IPS DF 6.9 (cell line): ENCODE measurements around the gene MSH2.

Source experiments
- DNase-seq: peaks from one replicate; pipeline ENCODE4 v3.0.0-alpha.2; 2013; ENCODE audit warnings: low read depth, low spot score
- H3K27ac ChIP-seq: one replicate; pipeline ENCODE4 v1.5.1; 2013; ENCODE audit warnings: low read length, control low read depth
- H3K27me3 ChIP-seq: 2 replicates; pipeline ENCODE4 v1.6.1; 2013; ENCODE audit warnings: mild to moderate bottlenecking, low read length; ENCODE audit not compliant: control insufficient read depth, insufficient read depth
- H3K36me3 ChIP-seq: 2 replicates; pipeline ENCODE4 v1.6.1; 2013; ENCODE audit warnings: low read length; ENCODE audit not compliant: control insufficient read depth, insufficient read depth
- H3K4me1 ChIP-seq: 2 replicates; pipeline ENCODE4 v1.6.1; 2013; ENCODE audit warnings: low read length; ENCODE audit not compliant: control insufficient read depth, insufficient read depth
- H3K4me3 ChIP-seq: 2 replicates; pipeline ENCODE4 v1.5.1; 2013; ENCODE audit warnings: mild to moderate bottlenecking, low read length
- H3K9me3 ChIP-seq: 2 replicates; pipeline ENCODE4 v1.6.1; 2013; ENCODE audit warnings: low read length, inconsistent platforms; ENCODE audit not compliant: control insufficient read depth, insufficient read depth
- WGBS: extraction: QIAGEN DNeasy Blood & Tissue Kit; methylation state at CpG from one replicate; pipeline ENCODE4 v1.1.7; 2013; ENCODE audit warnings: mixed read lengths, missing lambda C conversion rate; ENCODE audit not compliant: insufficient read length, insufficient coverage; 5-methylcytosine and 5-hydroxymethylcytosine counted together

The MSH2 gene

GRCh38 chr2:47460766-47461165 lies 57.8 kb downstream of the MSH2 start:
- DNase-seq: no peak
- H3K4me1 ChIP-seq: no peaks in the 10 kb centered on the region
- H3K27ac ChIP-seq: no peak overlapping the region
- H3K9me3 ChIP-seq: no peaks in the 10 kb centered on the region
- H3K36me3 ChIP-seq: peaks cover 7% of the 10 kb centered on the region; the same call in 1 of the 2 replicates
- H3K4me3 ChIP-seq: no peak overlapping the region
- no peaks in the 10 kb centered on the region for H3K27me3 ChIP-seq

GRCh38 chr2:47471429-47472116 lies 68.6 kb downstream of the MSH2 start:
- 100% methylated on average over 1 of the region's 5 CpGs for WGBS
- Histone ChIP-seq H3K36me3 (peaks cover 7% of the 10 kb centered on the region), H3K4me3 (no peak overlapping the region), H3K9me3 (no peaks in the 10 kb centered on the region), H3K27ac (no peak overlapping the region), H3K27me3 (no peaks in the 10 kb centered on the region), H3K4me1 (no peaks in the 10 kb centered on the region)
- DNase-seq: no peak

- Histone ChIP-seq H3K27ac (no peak overlapping the region), H3K36me3 (peaks cover 7% of the 10 kb centered on the region; the same call in 1 of the 2 replicates)
- WGBS: no CpG with 5 or more reads among the region's 1 CpG
Measured at GRCh38 chr2:47479863-47480262, 76.9 kb downstream of the MSH2 start.

GRCh38 chr2:47483191-47483590 lies 80.2 kb downstream of the MSH2 start:
- Histone ChIP-seq H3K27ac (no peak overlapping the region), H3K4me1 (no peaks in the 10 kb centered on the region), H3K27me3 (no peaks in the 10 kb centered on the region), H3K36me3 (peaks cover 2% of the 10 kb centered on the region; the same call in 1 of the 2 replicates), H3K4me3 (no peak overlapping the region), H3K9me3 (no peaks in the 10 kb centered on the region)
- no peak for DNase-seq
- no CpG with 5 or more reads among the region's 8 CpGs for WGBS

More at GRCh38 chr2:47479863-47480262, 76.9 kb downstream of the MSH2 start:
- Histone ChIP-seq H3K4me3 (no peak overlapping the region), H3K27me3 (no peaks in the 10 kb centered on the region), H3K4me1 (no peaks in the 10 kb centered on the region), H3K9me3 (no peaks in the 10 kb centered on the region)
- no peak for DNase-seq

- WGBS: no CpG with 5 or more reads among the region's 5 CpGs
- DNase-seq: no peak
Measured at GRCh38 chr2:47484396-47484795, 81.4 kb downstream of the MSH2 start.

GRCh38 chr2:47485177-47485576 lies 82.2 kb downstream of the MSH2 start:
- Histone ChIP-seq H3K27me3 (no peaks in the 10 kb centered on the region), H3K27ac (no peak overlapping the region), H3K36me3 (peaks cover 2% of the 10 kb centered on the region; the same call in 1 of the 2 replicates), H3K9me3 (no peaks in the 10 kb centered on the region), H3K4me3 (no peak overlapping the region), H3K4me1 (no peaks in the 10 kb centered on the region)
- no peak for DNase-seq
- WGBS: no CpG with 5 or more reads among the region's 3 CpGs

More at GRCh38 chr2:47484396-47484795, 81.4 kb downstream of the MSH2 start:
- no peaks in the 10 kb centered on the region for H3K27me3 ChIP-seq
- no peaks in the 10 kb centered on the region for H3K9me3 ChIP-seq
- peaks cover 2% of the 10 kb centered on the region; the same call in 1 of the 2 replicates for H3K36me3 ChIP-seq
- no peaks in the 10 kb centered on the region for H3K4me1 ChIP-seq
- H3K27ac ChIP-seq: no peak overlapping the region
- no peak overlapping the region for H3K4me3 ChIP-seq

GRCh38 chr2:47485751-47486300 lies 82.9 kb downstream of the MSH2 start:
- H3K27ac ChIP-seq: no peak overlapping the region
- H3K4me3 ChIP-seq: no peak overlapping the region
- H3K4me1 ChIP-seq: no peaks in the 10 kb centered on the region
- H3K9me3 ChIP-seq: no peaks in the 10 kb centered on the region
- peaks cover 2% of the 10 kb centered on the region; the same call in 1 of the 2 replicates for H3K36me3 ChIP-seq
- no peaks in the 10 kb centered on the region for H3K27me3 ChIP-seq
- WGBS: no CpG with 5 or more reads among the region's 6 CpGs
- no peak for DNase-seq

- no peak overlapping the region for H3K27ac ChIP-seq
- no peaks in the 10 kb centered on the region for H3K27me3 ChIP-seq
- no peak for DNase-seq
- H3K4me3 ChIP-seq: no peak overlapping the region
- no peaks in the 10 kb centered on the region for H3K9me3 ChIP-seq
- no peaks in the 10 kb centered on the region for H3K4me1 ChIP-seq
- peaks cover 2% of the 10 kb centered on the region; the same call in 1 of the 2 replicates for H3K36me3 ChIP-seq
- no CpG with 5 or more reads among the region's 2 CpGs for WGBS
Measured at GRCh38 chr2:47486841-47487497, 84.0 kb downstream of the MSH2 start.

GRCh38 chr2:47487498-47487875 lies 84.5 kb downstream of the MSH2 start:
- Histone ChIP-seq H3K4me3 (no peak overlapping the region), H3K36me3 (peaks cover 2% of the 10 kb centered on the region; the same call in 1 of the 2 replicates), H3K27me3 (no peaks in the 10 kb centered on the region), H3K27ac (no peak overlapping the region), H3K4me1 (no peaks in the 10 kb centered on the region), H3K9me3 (no peaks in the 10 kb centered on the region)
- no peak for DNase-seq
- no CpG with 5 or more reads among the region's 1 CpG for WGBS

GRCh38 chr2:47488870-47489584 lies 86.1 kb downstream of the MSH2 start:
- Histone ChIP-seq H3K36me3 (peaks cover 2% of the 10 kb centered on the region; the same call in 1 of the 2 replicates), H3K9me3 (no peaks in the 10 kb centered on the region), H3K4me1 (no peaks in the 10 kb centered on the region), H3K27ac (no peak overlapping the region), H3K4me3 (no peak overlapping the region), H3K27me3 (no peaks in the 10 kb centered on the region)
- no CpG with 5 or more reads among the region's 9 CpGs for WGBS
- DNase-seq: no peak
